A673 (cell line): Measurements from ENCODE around the gene LRRC32. TPM values are rescaled to one million over a fixed set of nuclear protein-coding genes. Genes with fewer than 3 reads are reported as not detected.

Source experiments
- BruUV-seq: library from RNA; stranded (reverse); fragments of 400-500 nt; replicated peaks from 2 replicates; lab custom pipeline; 2021; lab: Mats Ljungman, UMichigan
- CTCF ChIA-PET: fragments of 300-600 bp; sonication (Branson Sonifier 250); formaldehyde crosslinking; loops from one replicate; lab custom pipeline; 2022; ENCODE audit warnings: antibody characterized with exemption; lab: Charles Lee
- POLR2A ChIA-PET: fragments of 300-600 bp; sonication (Branson Sonifier 250); formaldehyde crosslinking; loops from one replicate; lab custom pipeline; 2022; ENCODE audit warnings: antibody characterized with exemption; ENCODE audit not compliant: low non-redundant PET; lab: Charles Lee
- DNase-seq: peaks from one replicate; pipeline ENCODE4 v3.0.0-alpha.2; 2015; ENCODE audit warnings: low spot score
- H3K27ac ChIP-seq: fragments of 200-600 bp; sonication (generic); 2 replicates; pipeline ENCODE4 v1.5.1; 2016; ENCODE audit warnings: mixed run types, low read depth, mild to moderate bottlenecking, mixed read lengths, antibody characterized with exemption, low read length; ENCODE audit not compliant: poor library complexity, severe bottlenecking
- H3K27me3 ChIP-seq: fragments of 200-600 bp; sonication (generic); replicated peaks from 2 replicates; pipeline ENCODE4 v1.6.1; 2017; ENCODE audit warnings: mixed run types, low read depth, mild to moderate bottlenecking, mixed read lengths, antibody characterized with exemption, low read length; ENCODE audit not compliant: insufficient read depth, poor library complexity
- H3K36me3 ChIP-seq: fragments of 200-600 bp; sonication (generic); 2 replicates; pipeline ENCODE4 v1.6.1; 2016; ENCODE audit warnings: mixed run types, mild to moderate bottlenecking, mixed read lengths, antibody characterized with exemption, low read length; ENCODE audit not compliant: insufficient read depth, poor library complexity, severe bottlenecking
- H3K4me1 ChIP-seq: fragments of 200-600 bp; sonication (generic); 2 replicates; pipeline ENCODE4 v1.6.1; 2017; ENCODE audit warnings: mixed run types, mild to moderate bottlenecking, mixed read lengths, antibody characterized with exemption, low read length; ENCODE audit not compliant: insufficient read depth, poor library complexity, severe bottlenecking
- H3K4me3 ChIP-seq: fragments of 200-600 bp; sonication (generic); 2 replicates; pipeline ENCODE4 v1.5.1; 2016; ENCODE audit warnings: low read depth, mixed run types, mild to moderate bottlenecking, mixed read lengths, low read length; ENCODE audit not compliant: poor library complexity, severe bottlenecking
- H3K9me3 ChIP-seq: fragments of 200-600 bp; sonication (generic); 2 replicates; pipeline ENCODE4 v1.6.1; 2016; ENCODE audit warnings: mixed run types, low read depth, mild to moderate bottlenecking, mixed read lengths, antibody characterized with exemption, low read length; ENCODE audit not compliant: poor library complexity, severe bottlenecking
- EZH2 ChIP-seq: fragments of 200-600 bp; sonication (generic); IDR thresholded peaks from 2 replicates; pipeline ENCODE4 v1.6.1; 2017; ENCODE audit warnings: borderline replicate concordance, low read depth, mild to moderate bottlenecking, mixed read lengths, antibody characterized with exemption, low read length; ENCODE audit not compliant: poor library complexity, severe bottlenecking
- intact Hi-C: fragments of 100-400 bp; cut with micrococcal nuclease; formaldehyde crosslinking; loops from one replicate; pipeline ENCODE4 v1.10.0; 2022; ENCODE audit not compliant: unreplicated experiment
- total RNA-seq: library from RNA; stranded (reverse); gene quantifications from 2 replicates; pipeline ENCODE4 v1.2.3, GENCODE V29; 2021
- TF ChIP-seq, protein P1 (sequence below): fragments of 300-800, 200-600 bp; sonication (generic); conservative IDR thresholded peaks from 2 replicates; pipeline ENCODE4 v1.5.1; 2017; ENCODE audit warnings: low read depth, mild to moderate bottlenecking, antibody characterized with exemption, low read length, moderate library complexity, mixed read lengths

LRRC32 gene
- total RNA-seq, 1 experiment from 2014 or later, result not detected

GRCh38 chr11:76717816-76718215 is 47.3 kb upstream of the LRRC32 start:
- H3K27ac ChIP-seq, result no peak overlapping the region
- ChIA-PET POLR2A (no interaction called here), CTCF (no interaction called here)
- no peaks in the 10 kb centered on the region for H3K27me3 ChIP-seq
- H3K4me3 ChIP-seq, result no peak overlapping the region
- BruUV-seq, result no TSS peak
- H3K9me3 ChIP-seq, result no peaks in the 10 kb centered on the region
- H3K36me3 ChIP-seq, result no peaks in the 10 kb centered on the region
- TF ChIP-seq, protein P1, sequence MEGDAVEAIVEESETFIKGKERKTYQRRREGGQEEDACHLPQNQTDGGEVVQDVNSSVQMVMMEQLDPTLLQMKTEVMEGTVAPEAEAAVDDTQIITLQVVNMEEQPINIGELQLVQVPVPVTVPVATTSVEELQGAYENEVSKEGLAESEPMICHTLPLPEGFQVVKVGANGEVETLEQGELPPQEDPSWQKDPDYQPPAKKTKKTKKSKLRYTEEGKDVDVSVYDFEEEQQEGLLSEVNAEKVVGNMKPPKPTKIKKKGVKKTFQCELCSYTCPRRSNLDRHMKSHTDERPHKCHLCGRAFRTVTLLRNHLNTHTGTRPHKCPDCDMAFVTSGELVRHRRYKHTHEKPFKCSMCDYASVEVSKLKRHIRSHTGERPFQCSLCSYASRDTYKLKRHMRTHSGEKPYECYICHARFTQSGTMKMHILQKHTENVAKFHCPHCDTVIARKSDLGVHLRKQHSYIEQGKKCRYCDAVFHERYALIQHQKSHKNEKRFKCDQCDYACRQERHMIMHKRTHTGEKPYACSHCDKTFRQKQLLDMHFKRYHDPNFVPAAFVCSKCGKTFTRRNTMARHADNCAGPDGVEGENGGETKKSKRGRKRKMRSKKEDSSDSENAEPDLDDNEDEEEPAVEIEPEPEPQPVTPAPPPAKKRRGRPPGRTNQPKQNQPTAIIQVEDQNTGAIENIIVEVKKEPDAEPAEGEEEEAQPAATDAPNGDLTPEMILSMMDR, result no peak
- no peak for TF ChIP-seq EZH2
- intact Hi-C loops, result no loop called here
- H3K4me1 ChIP-seq, result no peaks in the 10 kb centered on the region
- DNase-seq, result no peak

DNA sequence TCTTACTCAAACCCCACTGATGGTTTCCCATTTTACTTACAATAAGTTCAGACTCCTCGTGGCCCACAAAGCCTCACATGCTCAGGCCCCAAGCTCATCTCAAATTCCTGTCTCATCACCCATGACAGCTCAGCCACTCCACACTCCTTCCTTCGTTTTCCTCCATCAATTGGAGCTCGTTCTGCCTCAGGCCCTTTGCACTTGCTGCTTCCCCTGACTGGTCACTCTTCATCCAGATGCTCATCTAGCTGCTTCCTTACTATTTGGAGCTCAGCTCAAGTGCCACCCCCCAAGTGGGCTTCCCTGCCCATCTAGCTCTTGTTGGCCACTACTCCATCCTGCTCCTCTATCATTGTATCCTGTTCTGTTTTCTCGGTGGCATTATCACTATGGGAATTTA is 46.8 kb upstream of the LRRC32 start:
- CTCF ChIA-PET, result no interaction called here
- intact Hi-C loops, result no loop called here

GRCh38 chr11:76716268-76716667 is 45.7 kb upstream of the LRRC32 start:
- Histone ChIP-seq H3K4me3 (no peak overlapping the region), H3K4me1 (no peaks in the 10 kb centered on the region), H3K27me3 (no peaks in the 10 kb centered on the region), H3K36me3 (no peaks in the 10 kb centered on the region), H3K9me3 (no peaks in the 10 kb centered on the region), H3K27ac (no peak overlapping the region)
- BruUV-seq, result no TSS peak
- DNase-seq, result no peak
- POLR2A ChIA-PET, result no interaction called here
- CTCF ChIA-PET, result no interaction called here
- TF ChIP-seq, protein P1, result no peak
- no peak for TF ChIP-seq EZH2
- intact Hi-C loops, result no loop called here

More for the DNA sequence above, 46.8 kb upstream of the LRRC32 start:
- no peak for DNase-seq
- Histone ChIP-seq H3K27ac (no peak overlapping the region), H3K4me3 (no peak overlapping the region), H3K36me3 (no peaks in the 10 kb centered on the region), H3K4me1 (no peaks in the 10 kb centered on the region), H3K9me3 (no peaks in the 10 kb centered on the region), H3K27me3 (no peaks in the 10 kb centered on the region)
- no TSS peak for BruUV-seq
- TF ChIP-seq, protein P1, result no peak
- no peak for TF ChIP-seq EZH2
- POLR2A ChIA-PET, result no interaction called here
